Thyroid gland (tissue), 4 donors: ENCODE data around the gene ABI3BP.

Experiments
- POLR2A ChIP-seq, 2 donors: fragments of 450-650 bp; IDR thresholded peaks; one replicate each; pipeline ENCODE4 v1.6.1; 2017; ENCODE audit warnings: antibody characterized with exemption in 2 of 2, mild to moderate bottlenecking in 2 of 2, moderate library complexity in 1 of 2
- TF ChIP-seq, protein P1 (sequence below), 6 experiments: fragments of 200-600 bp in 3 of 6; fragments of 450-650 bp in 3 of 6; sonication (generic) in 3 of 6; IDR thresholded peaks; one replicate each; pipeline ENCODE4 v1.5.1; 2016 to 2019; ENCODE audit warnings: antibody characterized with exemption in 6 of 6, mild to moderate bottlenecking in 2 of 6, inconsistent platforms in 1 of 6, moderate library complexity in 1 of 6

- TF ChIP-seq, protein P1, sequence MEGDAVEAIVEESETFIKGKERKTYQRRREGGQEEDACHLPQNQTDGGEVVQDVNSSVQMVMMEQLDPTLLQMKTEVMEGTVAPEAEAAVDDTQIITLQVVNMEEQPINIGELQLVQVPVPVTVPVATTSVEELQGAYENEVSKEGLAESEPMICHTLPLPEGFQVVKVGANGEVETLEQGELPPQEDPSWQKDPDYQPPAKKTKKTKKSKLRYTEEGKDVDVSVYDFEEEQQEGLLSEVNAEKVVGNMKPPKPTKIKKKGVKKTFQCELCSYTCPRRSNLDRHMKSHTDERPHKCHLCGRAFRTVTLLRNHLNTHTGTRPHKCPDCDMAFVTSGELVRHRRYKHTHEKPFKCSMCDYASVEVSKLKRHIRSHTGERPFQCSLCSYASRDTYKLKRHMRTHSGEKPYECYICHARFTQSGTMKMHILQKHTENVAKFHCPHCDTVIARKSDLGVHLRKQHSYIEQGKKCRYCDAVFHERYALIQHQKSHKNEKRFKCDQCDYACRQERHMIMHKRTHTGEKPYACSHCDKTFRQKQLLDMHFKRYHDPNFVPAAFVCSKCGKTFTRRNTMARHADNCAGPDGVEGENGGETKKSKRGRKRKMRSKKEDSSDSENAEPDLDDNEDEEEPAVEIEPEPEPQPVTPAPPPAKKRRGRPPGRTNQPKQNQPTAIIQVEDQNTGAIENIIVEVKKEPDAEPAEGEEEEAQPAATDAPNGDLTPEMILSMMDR (IDR thresholded peaks at IDR 0.05) = no peak
- peak in 1 of 2 donors; percentile 13 for TF ChIP-seq POLR2A (IDR thresholded peaks at IDR 0.05)
Measured at GRCh38 chr3:100864471-100865250, 128.6 kb downstream of the ABI3BP start.
